GM21515 (cell line): ENCODE data around the gene MED26.
A peak's percentile ranks its signal among the peaks of the same experiment; 100 is the strongest.
"Not testable (repeated sequence)": the region's sequence is repeated elsewhere in the genome, so short reads cannot be mapped to it uniquely, and the experiment has no call there.

Experiments
- ATAC-seq: cut with Tn5 transposase; IDR thresholded peaks from one replicate; pipeline ENCODE4 v1.9.1; 2021; ENCODE audit not compliant: unreplicated experiment

Gene MED26

DNA sequence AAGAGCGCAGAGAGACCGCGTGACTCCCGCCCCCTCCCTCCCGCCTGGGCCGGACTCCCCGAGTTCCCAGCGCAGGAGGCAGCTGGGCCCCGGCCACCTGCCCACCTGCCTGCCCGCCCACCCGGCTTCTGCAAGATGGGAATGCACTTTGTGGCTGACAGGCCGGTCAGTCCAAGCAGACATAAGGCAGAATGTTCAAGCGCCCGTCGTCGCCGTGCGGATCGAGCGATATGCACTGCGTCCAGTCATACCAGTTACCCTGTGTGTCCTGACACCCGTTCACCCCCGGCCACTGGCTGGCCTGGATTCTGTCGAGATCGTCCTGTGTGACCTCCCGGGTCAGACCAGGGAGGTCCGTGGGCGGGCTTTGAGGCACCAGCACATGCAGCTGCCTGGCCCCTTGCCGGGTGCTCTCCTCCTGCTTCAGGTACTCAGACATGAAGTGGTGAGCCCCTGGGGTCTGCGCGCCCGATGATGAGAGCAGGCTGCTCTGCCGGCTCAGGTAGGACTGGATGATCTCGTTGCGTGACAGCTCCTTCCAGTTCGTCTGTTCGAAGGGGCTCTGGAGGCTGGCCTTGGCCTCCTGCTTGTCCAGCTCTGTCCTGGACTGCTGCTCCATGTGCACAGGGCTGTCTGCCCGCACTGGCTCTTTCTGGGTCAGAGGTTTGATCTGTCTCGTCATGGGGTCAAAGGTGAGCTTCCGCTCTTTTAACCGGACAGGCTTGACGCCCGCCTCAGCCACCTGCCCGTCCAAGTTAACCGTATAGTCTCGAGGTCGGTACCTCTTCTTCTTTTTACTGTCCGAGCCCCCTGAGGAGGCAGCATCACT, 51.9 kb downstream of the MED26 start:
- ATAC-seq: no peak

DNA sequence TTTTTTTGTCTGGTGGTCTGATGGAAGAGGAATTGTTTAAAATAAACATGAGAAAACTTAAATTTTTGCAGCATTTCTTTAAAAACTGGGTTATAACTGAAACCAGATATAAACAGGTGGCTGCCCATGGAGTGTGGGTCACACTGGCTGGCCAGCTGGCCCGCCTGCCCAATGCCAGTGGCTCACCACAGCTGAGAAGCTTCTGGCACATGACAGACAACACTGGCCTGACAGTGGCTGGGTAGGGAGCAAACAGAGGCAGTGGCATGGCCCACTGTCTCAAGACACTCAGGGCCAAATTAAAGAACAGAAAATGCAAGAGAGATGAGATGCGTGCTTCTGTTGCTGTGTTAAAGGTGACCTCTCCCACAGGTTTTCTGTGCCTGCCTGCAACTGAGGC, 52.7 kb downstream of the MED26 start:
- ATAC-seq: no peak

DNA sequence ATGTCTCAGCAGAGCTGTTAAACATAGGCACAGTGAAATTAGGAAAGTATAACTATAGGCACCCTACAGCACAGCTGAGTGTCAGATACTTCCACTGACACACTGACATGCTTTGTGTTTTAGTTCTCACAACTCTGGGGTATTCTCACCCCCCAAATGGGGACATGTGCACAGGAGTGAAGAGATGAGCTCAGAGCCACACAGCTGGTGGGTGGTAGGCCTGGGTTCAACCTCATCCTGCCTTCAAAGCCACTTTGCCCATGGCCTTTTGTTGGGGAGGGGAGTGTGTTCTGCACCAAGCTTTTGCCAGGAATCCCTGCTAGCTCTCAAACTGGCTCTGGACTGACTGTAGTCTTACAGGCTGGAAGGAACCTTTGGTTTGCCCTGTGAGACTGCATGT, 54.1 kb downstream of the MED26 start:
- no peak for ATAC-seq

DNA sequence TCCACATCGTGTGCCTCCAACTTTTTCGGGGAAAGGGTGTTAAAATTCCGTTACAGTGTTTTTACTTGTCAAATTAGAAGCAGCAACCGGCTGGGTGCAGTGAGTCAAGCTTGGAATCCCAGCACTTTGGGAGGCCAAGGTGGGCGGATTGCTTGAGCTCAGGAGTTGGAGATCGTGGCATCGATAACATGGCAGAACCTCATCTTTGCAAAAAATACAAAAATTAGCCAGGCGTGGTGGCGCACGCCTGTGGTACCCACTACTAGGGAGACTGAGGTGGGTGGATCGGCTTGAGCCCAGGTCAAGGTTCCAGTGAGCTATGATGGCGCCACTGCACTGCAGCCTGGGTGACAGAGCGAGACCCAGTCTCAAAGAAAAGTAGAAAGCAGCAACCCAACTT, 54.7 kb downstream of the MED26 start:
- ATAC-seq: no peak

DNA sequence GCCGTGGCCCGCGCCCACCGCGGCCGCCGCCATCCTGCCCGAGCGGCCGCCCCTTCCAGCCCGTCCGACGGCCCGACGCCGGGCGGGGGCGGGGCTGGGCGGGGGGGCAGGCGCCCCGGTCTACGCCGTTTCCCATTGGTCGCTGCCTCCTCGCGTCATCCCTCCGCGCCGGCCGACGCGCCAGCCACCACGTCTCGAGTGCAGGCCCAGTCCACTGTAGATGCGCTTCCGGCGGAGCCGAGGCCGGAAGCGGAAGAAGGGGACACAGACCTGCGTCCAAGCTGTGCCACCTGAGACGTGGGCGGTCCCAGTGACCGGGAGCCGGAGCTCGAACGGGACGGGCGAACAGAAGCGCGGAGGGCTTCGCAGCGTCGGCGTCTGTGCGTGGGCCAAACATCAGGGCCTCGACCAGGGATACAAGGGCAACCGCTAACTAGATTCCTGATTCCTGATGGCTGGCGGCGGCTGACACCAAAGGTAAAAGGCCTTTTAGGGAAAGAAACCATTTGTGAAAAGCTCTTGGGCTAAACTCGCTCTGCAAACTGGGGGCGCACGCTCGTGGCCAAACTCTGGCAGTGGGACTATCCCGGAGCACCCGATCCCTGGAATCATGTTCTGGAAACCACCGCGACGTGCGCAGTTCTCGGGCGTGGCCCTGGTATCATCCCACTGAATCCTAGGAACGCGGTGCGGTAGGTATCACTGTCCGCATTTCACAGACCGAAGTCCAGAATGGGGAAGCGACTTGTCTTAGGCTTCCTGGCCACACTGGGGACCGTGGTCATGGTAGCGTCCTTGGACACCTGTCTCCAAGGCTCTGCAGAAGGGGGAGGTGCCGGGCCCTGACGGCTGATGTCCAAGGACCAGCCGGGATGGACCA, 55.4 kb downstream of the MED26 start, which contains the start of gene SLC35E1:
Gene SLC35E1 (minus strand): TSS at position 84 of the 880 bp plus-strand sequence. CDS start 51 bp downstream, at position 33.
- ATAC-seq: peak; percentile 65

DNA sequence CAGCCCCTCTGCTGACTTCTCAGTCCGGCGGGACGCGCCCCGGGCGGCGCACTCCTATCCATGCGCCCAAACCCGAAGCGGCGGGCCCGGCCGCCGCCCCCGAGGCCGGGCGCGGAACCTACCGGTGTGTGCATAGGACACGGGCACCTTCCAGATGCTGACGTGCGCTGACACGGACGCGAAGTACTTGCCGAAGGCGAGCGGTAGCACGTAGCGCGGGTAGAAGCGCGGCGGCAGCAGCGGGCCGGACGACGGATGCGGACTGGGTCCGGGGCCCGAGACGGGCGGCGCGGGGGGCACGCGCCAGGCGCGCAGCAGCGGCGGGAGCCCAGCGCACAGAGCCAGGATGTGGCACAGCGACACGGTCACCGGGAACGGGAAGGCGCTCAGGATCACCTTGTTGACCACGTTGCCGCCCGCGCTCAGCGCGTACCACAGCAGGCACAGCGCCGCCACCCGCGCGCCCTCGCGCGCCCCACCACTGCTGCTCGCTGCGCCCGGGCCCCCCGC, 56.1 kb downstream of the MED26 start:
- ATAC-seq: peak; percentile 20

DNA sequence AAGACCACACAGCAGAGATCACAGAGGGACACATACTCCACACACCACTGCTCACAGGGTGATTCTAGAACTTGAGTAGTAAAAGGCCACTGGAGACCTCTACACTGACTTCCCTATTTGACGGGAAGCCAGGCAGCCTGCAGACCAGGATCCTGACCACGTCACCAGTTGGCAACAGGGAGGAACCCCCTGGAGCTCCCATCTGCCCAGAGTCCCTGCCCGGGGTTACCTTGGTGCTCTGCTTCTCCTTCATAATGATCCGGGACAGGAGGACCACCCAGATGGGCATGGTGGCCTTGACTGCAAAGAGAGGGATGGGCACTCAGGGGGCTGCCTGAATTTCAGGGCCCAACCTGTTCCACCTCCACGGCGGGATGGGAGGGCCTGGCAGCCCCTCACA, 56.7 kb downstream of the MED26 start:
- no peak for ATAC-seq

DNA sequence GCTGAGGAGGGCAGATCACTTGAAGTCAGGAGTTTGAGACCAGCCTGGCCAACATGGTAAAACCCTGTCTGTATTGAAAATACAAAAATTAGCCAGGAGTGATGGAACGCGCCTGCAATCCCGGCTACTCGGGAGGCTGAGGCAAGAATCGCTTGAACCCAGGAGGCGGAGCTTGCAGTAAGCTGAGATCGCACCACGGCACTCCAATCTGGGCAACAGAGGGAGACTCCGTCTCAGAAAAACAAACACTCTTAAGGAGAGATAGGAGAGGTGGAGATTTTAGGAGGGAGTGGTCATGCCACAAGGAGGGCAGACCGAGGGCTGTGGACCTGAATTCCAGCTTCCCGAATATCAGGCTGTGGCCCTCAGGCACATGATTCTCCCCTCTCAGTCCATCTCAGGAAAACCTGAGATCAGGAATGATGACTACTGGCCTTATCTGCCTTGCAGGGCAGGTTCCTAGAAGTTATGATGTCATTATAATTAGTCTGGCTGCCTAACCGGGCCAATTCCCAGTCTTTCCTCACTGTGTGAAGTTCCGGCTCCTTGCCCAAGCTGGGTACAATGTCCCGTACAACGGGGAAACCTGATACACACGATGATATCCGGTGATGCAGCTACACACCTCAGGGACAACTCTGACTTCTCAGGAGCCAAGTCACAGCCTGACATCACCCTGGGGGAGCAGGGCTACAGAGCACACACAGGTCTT, 58.2 kb downstream of the MED26 start:
- ATAC-seq: no peak

DNA sequence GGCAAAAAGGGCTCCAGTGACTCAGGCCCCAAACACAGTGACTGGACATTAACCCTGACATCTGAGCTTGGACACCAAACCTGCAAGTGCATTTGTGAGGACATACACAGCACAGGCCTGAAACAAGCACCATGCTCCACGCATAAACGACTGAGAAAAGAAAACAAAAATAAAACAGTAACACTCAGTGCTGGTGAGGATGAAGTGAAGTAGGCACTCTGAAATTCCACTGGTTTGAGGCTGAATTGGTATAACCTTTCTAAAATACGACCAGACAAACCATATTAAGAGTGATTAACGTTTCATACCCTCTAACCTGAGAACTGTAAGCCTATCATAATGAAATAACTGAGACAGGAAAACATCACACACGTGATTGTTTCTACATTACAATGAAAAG, 61.3 kb downstream of the MED26 start:
- ATAC-seq: no peak

DNA sequence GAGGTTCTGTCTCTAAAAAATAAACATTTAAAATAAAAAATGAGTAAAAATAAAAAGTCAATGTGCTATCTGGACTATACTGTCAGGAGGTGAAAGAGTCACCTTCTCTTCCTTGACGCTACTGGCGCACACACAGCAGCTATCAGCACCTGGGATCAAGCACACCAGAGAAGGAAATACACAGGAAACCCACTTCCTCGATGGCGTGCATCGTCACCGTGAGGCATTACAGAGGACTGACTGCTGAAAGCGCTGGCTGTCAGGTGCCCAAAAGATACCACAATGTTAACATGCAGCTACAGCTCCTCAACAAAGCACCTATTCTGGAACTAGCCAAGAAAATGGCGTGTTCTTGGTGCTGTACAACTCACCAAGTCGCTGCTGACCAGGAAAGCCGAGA, 61.8 kb downstream of the MED26 start:
- ATAC-seq: no peak

DNA sequence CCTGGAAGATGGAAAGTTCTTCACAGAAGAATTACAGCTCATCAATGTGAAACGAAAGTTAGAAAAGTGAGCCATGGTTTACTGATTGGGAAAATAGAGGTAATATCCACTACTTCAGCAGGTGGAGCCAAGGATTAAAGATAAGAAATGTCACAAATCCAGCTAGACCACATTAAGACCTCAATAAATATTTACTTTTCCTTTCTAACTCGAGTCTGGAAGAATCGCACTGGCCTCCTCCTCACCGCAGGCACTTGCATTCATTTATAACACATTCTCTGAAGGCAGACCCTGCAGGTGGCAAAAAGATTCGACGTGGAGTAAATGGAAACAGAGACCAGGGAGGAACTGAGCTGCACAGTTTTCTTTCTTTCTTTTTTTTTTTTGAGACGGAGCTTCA, 63.2 kb downstream of the MED26 start:
- no peak for ATAC-seq

DNA sequence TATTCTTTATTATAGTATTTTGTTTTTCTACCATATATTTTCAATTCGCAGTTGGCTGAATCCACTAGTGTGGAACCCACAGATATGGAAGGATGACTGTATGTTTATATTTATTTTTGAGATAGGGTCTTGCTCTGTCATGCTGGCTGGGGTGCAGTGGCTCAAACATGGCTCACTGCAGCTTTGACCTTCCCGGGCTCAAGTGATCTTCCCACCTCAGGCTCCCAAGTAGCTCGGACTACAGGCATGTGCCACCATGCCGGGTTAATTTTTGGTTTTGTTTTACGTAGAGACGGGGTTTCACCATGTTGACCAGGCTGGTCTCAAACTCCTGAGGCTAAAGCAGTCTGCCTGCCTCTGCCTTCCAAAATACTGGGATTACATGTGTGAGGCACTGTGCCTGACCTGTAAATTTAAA, 65.4 kb downstream of the MED26 start:
- ATAC-seq: no peak

DNA sequence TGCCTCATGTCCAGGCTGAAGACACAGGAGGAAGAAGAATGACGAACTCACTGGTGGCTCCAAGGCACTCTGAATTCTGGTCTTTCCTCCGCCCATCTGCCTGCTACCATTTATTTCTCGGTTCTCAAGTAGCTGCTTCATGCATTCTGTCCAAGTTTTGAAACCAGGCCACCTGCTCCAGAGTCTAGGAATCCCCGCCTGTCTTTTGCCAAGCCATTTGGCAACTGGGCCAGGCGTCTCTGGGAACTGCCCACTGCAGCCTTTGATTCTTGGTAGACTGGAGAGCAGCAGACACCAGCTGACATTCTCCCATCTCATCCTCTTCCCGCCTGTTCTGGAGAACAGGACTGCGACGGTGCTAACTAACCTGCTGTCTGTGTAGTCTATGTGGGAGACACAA, 66.6 kb downstream of the MED26 start:
- no peak for ATAC-seq

DNA sequence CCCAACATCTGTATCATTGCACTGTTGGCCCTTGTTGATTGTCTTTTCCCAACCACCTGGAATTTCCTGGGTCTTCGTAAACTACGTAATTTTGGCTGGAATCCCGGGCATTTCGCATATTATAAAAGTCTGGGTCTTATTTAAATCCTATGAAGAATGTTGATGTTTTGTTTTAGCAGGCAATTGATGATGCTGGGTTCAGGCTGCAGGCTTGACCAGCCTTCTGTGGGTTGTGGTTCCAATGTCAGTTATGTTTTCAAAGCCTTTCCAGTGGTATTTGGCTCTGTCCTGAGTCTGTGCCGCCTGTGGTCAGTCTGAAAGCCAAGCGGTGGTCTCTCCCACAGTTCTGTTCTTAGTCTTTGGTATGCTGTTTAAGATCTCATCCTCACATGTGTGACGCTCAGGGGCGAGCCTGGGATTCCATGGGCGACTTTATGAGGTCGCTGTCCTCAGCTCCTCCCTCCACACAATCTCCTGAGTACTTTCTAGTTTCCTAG, 68.2 kb downstream of the MED26 start:
- ATAC-seq: no peak

DNA sequence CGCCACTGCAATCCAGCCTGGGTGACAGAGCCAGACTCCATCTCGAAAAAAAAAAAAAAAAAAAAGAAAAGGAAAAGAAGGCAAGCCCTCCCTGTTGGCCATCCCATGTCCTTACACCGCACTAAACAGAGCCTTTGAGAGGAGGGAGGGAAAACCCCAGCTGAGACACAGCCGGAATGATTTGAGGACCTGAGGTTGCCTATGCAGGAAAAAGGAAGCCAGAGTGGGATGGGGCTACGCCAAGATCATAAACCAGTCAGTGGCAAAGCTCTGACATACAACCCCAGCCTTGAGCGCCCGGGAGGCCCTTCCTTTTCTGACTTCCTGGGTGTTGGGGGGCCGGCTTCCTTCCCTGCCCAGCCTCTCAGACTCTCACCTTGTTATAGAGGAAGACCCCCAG, 73.2 kb downstream of the MED26 start:
- ATAC-seq: no peak

DNA sequence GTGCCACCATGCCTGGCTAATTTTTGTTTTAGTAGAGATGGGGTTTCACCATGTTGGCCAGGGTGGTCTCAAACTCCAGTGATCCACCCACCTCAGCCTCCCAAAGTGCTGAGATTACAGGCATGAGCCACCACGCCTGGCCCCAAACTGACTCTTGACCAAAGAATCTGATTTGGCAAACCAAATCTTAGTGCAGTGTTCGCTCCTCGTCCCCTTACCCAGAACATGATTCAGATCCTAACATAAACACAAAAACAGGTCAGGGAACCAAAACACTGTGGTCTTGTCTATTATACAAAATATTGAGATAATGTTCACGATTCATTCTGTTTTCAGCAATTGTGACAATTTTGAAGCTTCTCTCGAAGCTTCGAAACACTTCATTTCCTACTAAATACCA, 76.1 kb downstream of the MED26 start:
- ATAC-seq: not testable (repeated sequence)

DNA sequence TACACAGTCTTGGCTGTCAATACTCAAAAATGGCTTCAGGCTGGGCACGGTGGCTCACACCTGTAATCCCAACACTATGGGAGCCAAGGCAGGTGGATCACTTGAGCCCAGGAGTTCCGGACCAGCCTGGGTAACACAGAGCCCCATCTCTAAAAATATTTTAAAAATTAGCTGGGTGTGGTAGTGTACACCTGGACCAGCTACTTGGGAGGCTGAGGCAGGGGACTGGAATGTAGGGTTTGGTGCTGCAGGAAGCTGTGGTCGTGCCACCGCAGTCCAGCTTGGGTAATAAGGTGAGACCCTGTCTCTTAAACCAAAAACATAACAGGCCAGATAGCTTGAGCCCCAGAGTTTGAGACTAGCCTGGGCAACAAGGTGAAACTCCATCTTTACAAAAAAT, 79.0 kb downstream of the MED26 start:
- ATAC-seq: no peak

DNA sequence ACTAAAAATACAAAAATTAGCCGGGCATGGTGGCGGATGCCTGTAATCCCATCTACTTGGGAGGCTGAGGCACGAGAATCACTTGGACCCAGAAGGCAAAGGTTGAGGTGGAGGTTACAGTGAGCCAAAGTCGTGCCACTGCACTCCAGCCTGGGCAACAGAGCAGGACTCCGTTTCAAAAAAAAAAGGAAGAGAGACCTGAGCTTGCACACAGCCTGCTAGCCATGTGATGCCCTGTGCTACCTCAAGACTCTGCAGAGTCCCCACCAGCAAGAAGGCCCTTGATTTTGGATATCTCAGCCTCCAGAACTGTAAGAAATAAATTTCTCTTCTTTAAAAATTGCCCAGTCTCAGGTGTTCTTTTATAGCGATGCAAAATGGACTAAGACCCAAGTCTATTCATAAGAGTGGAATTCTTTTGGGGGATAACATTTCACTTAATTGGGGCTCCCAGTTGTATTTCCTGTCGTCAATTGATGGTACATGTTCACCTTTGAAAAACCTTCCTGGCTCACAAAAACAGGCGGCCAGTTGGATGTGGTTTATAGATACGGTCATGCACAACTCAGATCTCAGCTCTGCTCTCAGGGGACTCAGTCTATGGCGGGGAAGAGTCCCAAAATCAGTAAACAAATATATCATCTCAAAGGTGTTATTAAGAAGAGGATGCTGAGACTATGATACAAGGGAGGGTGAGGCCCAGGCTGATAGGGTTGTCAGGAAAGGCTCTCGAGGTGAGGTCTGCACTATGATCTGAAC, 83.4 kb downstream of the MED26 start:
- no peak for ATAC-seq

DNA sequence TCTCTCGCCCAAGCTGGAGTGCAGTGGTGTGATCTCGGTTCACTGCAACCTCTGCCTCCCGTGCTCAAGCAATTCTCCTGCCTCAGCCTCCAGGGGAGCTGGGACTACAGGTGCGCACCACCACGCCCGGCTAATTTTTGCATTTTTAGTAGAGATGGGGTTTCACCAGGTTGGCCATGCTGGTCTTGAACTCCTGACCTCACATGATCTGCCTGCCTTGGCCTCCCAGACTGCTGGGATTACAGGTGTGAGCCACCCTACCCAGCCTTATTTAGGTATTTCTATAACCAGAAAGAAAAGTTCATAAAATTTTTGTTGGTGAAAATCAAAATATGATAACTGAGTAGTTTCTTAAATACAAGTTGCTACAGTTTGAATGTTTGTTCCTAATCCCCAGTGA, 84.3 kb downstream of the MED26 start:
- ATAC-seq: not testable (repeated sequence)

DNA sequence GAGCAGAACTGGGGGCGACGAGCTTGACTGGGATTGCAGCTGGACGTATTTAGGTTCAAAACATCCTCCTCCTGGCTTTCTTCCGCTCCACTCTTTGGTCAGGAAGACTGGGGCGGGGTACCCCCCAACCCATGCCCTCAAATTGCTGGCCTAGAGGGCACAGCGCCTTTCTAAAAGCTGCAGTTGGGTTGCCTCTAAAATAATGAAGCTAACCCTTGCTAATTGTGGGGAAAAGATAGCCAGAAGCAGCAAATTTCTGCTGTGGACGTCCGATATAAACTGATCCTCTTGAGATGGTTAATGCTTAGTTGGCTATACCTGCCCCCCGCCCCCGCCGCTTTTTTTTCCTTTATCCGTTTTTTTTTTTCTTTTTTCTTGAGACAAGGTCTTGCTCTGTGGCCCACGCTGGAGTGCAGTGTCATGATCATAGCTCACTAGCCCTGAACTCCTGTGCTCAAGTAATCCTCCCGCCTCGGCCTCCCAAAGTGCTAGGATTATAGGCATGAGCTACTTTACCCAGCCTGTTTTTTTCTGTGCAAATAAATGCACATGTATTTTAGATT, 85.0 kb downstream of the MED26 start:
- ATAC-seq: no peak
